DMS79 treated with DMSO at 0.1 percent for 48 hours (cell line): Measurements from ENCODE around the gene RHBDD3.

Source experiments
- DNase-seq: peaks from one replicate; lab custom pipeline; 2025; lab: John Stamatoyannopoulos, UW

RHBDD3 gene

DNA sequence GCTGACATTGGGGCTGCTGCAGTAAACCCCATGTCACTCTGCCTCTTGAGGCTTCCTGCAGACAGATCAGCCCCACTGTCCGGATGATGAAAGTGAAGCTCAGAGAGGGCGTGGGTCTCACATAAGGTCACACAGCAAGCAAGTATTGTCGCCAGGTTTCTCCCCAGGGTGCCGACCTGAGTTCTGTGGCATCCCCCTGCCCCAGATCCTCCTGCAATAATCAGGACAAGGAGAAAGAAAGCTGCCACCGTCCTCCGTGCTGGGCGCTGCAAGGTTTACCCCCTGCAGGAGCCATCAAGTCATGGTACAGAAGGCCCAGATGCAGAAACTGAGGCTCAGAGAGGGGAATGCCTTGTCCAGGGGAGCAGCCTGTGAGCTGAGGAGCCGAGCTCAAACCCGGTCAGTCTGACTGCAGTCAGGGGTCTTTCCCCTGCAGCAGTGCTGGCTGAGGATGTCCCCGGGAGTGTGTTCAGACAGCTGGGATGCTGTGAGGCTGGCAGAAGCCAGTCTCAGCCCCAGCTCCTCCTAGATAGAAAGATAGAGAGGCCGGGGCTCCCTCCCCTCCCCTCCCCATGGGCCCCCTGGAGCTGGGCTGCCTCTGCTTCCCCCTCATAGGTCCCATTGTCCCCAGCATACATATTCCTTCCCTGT, 48.9 kb downstream of the RHBDD3 start:
- no peak for DNase-seq

DNA sequence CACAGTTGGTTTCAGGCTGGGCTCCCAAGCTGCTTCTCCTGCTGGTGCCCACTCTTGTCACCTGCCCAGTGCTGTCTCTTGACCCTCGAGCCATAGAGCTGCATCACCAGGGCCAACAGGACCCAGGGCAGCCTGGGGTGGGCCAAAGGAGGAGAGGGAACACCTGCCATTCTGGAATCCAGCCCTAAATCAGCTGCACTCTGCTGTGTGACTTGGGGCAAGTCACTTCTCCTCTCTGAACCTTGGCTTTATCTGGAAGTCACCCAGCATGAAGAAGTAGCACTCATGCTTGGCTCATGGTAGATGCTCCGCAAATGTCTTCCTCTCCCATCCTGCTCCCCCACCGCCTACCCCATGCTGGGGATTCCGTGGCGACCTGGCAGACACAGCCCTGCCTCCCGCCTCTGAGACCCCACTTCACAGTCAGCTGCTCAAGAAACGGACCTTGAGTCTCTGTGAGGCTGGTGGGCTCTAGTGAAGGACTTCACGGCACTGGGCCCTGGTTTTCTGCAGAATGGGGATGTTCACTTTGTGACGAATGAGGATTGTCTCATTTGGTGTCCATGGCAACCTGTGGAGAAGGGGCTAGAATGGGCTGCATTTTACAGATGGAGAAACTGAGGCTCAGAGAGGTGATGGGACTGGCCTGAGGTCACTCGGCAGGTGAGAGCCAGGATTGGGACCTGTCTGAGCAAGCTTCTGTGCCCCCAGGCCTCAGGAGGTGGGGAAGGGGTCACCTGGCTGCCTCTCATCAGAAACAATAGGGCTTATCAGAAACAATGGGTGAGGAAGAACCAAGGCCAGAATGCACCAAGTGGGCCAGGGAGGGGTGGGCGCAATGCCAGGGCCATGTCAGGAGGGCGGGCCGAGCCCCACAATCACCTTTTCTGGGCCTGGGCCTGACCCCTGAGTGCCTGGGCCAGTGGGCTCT, 49.7 kb downstream of the RHBDD3 start:
- DNase-seq = no peak

DNA sequence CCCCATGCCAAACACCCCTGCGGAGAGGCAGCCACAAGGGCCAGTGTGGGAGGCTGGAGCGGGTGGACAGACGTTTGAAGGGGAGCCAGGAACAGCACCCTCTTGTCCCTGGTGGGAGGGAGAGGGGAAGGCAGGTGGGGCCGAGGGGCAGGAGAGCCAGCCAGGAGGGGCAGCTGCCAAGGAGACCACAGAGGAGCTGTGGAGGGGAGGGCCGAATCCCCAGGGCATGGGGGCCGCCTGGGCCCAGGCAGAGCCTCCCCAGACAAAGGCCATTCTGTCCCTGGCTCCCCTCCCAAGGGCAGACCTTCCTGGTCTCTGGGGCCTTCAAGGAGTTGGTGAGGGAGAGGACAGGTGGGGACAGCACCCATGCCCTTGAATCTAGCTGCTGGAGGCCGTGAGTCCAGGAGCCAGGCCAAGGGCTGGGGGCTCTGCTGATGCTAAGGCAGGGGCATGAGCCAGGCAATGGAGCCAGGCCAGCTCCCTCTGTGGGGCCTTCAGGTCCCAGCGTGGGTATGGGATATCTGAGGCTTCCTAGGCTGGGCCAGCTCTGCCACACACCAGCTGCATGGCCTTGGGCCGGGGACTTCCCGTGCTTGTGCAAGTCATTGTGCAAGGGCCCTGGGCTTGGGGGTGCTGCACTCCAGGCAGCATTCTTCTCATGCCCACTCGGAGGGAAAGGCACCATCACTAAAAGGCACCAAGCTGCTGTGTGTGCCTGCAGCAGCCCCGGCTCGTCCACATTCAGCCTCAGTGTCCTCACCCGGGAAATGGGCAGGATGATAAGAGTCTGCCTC, 50.7 kb downstream of the RHBDD3 start:
- no peak for DNase-seq

DNA sequence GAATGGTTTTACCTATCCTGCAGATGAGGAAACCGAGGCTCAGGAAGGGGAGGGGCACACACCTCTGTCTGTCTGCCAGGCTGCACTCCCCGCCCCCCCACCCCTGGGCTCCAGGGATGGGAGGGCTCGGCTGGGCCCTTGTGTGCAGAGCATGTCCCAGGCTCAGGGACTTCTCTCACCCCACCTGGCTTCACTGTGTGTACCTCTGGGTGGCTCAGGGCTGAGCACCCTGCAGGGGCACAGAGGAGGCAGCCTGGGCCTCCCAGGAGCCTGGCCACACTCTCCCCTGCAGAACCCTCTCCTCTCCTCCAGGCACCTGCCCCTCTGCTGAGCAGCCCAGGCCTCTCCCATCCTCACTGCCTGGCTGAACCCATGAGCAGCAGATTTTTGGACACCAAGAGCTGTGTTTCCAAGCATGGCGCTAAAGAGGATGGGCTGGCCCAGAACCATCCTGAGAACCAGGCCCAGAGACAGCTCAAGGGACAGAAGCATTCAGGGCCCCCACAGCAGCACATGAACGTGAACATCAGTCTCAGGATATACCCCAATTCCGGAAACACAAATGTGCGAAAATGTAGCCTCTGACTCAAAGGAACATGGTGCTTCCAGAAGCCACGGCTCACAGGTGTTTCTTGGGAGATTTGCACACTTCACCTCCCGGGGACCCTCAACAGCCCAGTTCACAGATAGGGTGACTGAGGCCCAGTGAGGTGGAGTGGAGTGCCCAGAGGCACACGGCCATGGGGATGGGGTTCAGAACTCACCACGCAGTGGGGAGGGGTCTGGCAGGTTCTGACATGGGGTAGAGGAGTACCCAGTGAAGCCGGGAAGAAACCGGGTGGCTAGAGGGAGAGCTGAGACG, 51.5 kb downstream of the RHBDD3 start:
- no peak for DNase-seq

DNA sequence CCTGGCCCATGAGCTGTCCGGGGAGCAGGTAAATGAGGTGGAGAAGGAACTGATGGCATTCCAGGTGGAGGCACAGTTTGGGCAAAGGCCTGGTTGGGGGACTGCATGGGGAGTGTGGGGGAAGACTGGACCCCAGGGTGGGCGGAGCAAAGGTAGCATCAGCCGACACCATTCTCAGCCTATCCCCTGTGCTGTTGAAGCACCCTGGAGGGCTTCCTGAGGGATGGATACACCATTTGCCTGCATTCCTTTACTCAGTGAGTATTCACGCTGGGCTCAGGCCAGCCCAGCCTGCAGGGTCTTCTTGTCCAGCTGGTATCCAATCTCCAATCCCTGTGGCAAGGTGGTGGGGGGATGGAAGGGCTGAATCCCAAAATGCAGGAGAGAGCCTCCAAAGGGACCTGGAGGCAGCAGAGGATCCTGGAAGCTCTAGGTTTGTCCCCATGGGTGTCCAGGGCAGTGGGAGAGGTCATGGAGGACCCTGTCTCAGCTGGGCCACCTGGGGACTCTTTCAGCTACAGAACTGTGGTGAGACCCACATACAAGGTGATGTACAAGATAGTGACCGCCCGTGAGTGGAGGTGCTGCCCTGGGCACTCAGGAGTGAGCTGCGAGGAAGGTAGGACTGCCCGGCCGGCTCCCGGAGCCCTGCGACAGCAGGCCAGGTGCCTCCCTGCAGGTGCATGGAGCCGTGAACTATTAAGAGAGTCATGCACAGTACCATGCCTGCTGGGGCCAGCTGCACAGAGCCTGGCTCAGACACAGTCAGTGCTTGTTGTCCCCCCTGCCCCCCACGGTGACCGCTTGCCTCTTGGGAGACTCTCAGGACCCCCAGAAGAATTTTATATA, 52.5 kb downstream of the RHBDD3 start:
- DNase-seq = no peak

DNA sequence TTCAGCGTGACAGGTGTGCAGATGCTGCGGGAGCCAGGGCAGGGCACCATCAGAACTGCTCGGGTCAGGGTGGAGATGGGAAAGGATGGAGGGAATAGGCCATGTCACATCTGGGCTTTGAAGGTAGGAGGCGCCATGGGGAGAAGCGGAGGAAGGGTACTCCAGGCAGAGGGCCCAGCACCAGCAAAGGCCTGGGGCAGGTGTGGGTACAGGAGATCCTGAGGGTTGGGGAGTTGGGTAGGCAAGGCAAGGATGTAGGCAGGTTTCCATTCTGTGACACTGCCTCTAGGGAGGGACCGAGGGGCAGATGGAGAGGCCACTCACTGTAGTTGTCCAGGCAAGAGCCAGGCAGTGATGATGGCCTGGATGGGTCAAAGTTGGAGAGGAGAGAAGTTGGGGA, 53.5 kb downstream of the RHBDD3 start:
- no peak for DNase-seq

DNA sequence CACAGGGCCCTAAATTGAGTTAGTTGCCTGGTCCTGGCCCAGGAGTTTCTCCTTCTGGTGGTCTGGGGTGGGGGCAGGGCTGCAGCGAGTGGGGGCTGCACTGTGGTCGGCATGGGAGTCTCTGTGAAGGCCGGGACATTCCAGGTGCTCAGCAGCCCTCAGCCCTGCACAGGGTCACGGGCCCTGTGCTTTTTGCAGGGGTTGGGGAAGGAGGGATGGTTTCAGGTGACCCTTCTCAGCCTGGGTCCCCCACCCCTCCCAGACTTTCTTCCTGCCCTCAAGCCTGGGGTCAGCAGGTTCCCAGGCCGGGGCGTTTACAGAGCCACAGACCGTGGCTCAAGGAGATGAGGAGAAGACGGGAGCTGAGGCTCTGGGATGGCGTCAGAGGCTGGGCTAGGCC, 54.3 kb downstream of the RHBDD3 start:
- DNase-seq = no peak

DNA sequence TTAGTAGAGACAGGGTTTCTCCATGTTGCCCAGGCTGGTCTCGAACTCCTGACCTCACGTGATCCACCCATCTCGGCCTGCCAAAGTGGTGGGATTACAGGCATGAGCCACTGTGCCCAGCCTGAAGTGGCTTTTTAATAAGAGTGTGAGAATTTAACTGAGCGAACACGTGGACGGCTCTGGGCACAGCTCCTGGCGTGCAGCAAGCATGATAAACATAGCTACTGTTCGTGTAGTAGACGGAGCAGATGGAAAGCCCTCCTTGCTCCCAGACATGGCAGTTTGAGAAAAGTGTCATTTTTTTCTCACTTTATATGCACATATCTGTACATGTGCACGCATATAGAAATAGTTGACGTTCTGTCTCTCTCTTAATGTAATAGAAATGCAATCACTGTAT, 55.0 kb downstream of the RHBDD3 start:
- DNase-seq = no peak

DNA sequence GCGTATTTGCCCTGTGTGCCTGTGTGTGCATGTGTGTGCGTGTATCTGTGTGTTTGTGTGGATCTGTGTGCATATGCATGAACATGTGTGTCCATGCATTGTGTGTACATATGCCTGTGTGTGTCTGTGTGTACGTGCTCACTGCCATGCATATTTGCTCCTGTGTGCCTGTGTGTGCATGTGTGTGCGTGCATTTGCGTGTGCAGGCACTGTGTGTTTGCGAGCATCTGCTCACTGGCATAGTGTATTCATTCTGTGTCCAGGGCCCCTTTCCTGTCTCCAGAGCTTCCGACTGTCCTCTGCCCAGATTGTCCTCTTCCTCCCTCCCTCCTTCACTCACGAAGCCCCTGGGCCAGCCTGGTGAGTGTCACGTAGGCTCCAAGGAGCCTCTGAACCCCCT, 56.3 kb downstream of the RHBDD3 start:
- DNase-seq = no peak

DNA sequence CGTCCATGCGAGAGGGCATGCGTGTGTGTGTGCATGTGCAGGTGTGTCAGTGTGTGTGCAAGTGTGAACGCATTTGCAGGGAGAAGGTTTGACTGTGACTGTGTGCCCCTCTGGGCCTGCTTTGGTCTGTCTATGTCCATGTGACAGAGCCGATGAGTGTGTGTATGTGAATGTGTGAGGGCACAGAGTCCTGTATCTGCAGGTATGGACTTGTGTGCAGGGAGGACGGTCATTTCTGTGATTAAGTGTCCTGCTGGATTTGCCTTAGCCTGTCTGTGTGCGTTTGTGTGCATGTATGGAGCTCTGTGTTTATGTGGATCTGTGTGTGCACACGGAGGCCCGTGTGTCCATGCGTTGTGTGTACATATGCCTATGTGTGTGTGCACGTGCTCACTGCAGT, 56.7 kb downstream of the RHBDD3 start:
- DNase-seq = no peak
